ENCODE measurements around the gene B4GALNT2.

DNA sequence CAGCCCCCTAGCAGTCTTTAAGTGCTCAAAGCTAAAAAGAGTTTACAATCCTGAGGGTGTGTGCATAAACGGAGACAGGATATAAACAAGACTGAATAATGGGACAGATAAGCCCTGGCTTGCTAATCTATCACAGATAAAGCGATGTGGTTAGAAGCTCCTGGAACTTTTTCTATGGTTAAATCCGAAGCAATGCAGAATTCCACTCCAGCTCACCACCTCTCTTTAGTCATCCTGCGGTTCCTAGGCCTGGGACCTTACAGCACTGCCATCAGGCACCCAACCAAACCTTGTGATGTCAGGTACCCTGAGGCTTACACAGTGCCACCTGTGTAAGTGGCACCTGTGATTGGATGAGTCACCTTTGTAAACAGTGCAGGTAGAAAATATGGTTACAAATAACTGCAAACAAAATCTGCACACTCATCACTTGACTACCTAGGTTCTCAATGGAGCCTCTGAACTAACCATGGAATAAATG is 31.5 kb upstream of the B4GALNT2 start:
- TF ChIP-seq, protein P1, sequence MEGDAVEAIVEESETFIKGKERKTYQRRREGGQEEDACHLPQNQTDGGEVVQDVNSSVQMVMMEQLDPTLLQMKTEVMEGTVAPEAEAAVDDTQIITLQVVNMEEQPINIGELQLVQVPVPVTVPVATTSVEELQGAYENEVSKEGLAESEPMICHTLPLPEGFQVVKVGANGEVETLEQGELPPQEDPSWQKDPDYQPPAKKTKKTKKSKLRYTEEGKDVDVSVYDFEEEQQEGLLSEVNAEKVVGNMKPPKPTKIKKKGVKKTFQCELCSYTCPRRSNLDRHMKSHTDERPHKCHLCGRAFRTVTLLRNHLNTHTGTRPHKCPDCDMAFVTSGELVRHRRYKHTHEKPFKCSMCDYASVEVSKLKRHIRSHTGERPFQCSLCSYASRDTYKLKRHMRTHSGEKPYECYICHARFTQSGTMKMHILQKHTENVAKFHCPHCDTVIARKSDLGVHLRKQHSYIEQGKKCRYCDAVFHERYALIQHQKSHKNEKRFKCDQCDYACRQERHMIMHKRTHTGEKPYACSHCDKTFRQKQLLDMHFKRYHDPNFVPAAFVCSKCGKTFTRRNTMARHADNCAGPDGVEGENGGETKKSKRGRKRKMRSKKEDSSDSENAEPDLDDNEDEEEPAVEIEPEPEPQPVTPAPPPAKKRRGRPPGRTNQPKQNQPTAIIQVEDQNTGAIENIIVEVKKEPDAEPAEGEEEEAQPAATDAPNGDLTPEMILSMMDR (conservative IDR thresholded peaks at IDR 0.05 in 1 of 2, IDR thresholded peaks at IDR 0.05 in 1 of 2; ENCODE audit: low read depth in 1 of 2, low read length in 2 of 2) = no peak
- TF ChIP-seq EZH2 (IDR thresholded peaks at IDR 0.05; ENCODE audit: low read length, missing control alignments) = no peak

All from fibroblast of lung (primary cell).